Stimulated activated CD8-positive, alpha-beta memory T cell treated with anti-CD3 and anti-CD28 coated beads, Interleukin-2, amount 100 ng/mL, for 48 hours (primary cell): ENCODE results near the gene NUP93.

Experiments used
- DNase-seq, 2 donors: peaks; one replicate each; pipeline ENCODE4 v3.0.0-alpha.2; 2020; ENCODE audit warnings: low read depth in 2 of 2

Gene NUP93

DNA sequence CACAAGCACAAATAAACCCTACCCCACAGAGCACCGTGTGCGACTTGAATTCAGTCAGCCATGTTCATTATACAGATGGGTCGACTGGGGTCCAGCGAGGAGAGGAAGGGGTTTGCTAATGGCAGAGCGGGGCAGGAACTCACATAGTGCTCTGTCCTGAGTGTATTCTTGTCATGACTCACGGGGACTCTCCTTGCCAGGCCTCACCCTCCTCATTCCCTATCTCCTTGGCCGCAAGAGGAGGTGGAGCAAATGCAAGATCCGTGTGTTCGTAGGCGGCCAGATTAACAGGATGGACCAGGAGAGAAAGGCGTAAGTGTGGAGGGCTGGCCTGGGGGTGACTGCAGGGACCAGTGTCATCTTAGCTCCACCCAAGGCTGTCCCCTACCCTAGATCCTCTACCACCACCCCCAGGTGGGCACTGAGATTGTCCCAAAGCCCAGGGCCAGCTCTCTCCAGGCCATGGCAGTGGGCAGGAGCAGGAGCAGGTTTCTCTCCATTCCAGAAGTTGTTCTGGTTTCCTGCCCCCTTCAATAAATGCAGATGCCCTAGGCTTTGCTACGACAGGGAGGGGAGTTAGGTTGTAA lies 164.5 kb downstream of the NUP93 start:
- no peak for DNase-seq

DNA sequence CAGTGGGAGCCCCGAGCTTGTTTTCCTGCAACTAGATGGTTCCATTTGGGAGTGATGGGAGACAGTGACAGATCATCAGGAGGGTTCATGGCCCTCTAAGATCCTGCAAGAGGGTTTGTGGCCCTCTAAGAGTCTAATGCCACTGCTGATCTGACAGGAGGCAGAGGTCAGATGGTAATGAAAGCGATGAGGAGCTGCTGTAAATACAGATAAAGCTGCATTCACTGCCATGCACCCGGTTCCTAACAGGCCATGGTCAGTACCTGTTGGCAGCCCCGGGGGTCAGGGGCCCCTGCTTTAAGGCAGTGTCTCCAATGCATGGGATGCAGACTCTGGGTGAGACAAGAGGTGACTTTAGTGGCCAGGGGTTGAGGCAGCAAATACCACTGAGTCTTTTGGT lies 165.9 kb downstream of the NUP93 start:
- no peak for DNase-seq

DNA sequence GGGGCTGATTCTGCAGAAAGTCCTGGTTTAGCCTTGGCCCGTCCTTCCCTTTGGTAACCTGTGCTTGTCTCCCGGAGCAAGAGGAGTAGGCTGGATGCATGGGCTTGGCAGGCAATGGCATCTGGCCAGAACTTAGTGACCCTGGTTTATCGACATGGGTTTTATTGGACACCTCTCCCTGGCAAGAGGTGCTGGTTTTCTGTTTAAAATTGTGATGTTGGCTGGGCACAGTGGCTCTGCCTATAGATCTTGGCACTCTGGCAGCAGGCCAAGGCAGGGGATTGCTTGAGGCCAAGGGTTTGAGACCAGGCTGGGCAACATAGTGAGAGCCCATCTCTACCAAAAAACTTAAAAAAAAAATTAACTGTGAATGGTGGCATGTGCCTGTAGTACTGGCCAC lies 166.3 kb downstream of the NUP93 start:
- no peak for DNase-seq

DNA sequence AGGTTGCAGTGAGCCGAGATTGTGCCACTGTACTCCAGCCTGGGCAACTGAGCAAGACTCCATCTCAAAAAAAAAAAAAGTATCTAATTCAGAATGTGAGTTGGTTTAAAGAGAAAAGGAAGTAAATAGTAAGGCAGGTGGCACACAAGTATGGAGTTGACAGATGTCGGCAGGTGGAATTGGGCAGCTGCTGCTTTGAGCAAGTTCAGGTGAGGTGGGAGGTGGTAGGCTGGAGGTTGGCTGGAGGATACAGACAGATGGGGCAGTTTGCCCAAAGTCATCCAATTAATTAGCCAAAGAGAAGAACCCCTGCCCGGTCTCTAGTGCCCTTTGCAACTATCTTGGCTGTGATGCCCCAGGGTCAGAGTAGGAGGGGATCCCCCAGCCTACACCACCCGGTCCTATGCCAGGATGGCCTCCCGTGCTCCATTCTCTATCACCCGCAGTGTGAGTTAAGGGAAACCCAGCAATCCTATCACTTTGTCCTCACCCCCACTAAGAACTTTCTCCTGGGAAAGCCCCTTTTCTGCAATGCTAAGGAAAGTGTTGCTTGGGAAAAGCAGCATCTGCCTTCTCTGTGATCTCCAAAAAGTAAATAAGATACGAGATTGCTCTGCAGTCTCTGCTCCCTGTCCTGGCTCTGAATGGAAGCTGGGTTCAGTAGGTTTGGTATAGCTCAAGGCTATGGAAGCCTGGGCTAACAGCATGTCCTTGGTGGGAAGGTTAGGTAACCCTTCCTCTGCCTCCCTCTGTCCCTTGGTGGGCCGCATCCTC lies 167.3 kb downstream of the NUP93 start:
- no peak for DNase-seq

DNA sequence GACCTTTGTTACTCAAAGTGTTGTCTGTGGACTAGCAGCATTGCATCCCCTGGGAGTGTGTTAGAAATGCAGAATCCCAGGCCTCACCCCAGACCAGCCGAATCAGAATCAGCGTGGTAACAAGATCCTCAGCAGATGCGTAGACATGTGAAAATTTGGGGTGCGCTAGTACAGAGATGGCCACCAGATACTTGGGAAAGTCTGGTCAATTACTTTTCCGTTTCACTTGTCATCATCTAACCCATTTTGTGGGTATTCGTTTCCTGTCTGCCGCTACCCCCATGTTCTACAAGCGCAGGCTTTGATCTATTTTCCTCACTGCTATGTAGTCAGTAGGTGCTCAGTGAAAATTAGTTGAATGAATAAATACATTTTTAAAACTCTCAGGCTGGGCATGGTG lies 168.9 kb downstream of the NUP93 start:
- DNase-seq: no peak
